Measurements from ENCODE around the gene NAT14.

Gene NAT14

DNA sequence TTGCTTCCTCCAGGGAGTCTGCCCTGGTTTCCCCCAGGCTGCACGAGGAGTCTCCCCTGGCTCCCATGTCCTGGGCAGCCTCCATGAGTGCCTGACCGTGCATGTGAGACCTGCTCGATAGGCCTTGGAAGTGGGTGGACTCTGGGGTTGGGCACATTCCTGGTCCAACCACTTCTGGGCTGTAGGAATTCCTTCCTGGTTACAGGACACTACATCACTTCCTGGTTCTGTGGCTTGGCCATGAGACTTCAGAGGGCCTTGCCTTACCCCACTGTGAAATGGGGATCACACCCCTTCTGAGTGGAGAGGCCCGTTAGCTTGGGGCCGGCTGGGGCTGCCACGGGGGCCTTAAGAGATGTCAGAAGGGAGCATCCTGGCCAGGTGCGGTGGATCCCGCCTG, 12.5 kb upstream of the NAT14 start:
- DNase-seq, result no peak

DNA sequence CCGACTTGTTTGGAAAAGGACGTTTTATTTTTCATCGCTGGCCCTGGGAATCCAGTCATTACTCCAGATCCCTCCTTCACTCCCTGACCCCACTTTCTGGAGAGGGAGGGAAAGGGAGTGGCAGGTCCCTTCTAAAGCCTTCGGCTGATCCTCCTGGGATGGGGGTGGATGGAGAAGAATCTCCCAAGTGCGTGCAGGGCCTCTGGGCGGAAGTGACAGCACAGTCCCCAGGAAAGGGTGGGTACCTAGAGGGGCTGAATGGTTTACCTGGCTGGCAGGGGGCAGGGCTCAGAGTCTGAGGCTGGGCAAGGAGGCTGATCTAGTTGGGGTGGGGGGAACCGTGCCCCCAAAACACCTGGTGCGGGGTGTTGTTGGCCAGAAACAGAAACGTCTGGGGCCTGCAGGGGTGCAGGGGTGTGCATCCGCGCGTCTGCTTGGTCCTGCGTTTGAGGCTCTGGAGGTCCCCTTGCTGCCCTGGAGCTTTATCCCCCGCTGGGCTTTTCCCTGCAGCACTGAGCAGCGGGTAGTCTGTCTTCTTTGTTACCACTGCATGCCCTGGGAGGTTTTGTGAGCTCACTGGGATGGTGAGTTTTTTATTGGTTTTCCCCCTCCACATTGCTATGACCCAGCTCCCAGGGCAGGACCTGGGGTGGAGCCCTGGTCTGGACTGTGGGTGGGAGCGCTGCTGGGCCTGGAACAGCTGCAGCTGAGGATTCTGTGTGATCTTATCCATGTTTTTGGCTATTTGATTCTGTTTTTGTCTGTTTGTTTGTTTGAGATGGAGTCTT, 11.6 kb upstream of the NAT14 start:
- DNase-seq, result no peak

DNA sequence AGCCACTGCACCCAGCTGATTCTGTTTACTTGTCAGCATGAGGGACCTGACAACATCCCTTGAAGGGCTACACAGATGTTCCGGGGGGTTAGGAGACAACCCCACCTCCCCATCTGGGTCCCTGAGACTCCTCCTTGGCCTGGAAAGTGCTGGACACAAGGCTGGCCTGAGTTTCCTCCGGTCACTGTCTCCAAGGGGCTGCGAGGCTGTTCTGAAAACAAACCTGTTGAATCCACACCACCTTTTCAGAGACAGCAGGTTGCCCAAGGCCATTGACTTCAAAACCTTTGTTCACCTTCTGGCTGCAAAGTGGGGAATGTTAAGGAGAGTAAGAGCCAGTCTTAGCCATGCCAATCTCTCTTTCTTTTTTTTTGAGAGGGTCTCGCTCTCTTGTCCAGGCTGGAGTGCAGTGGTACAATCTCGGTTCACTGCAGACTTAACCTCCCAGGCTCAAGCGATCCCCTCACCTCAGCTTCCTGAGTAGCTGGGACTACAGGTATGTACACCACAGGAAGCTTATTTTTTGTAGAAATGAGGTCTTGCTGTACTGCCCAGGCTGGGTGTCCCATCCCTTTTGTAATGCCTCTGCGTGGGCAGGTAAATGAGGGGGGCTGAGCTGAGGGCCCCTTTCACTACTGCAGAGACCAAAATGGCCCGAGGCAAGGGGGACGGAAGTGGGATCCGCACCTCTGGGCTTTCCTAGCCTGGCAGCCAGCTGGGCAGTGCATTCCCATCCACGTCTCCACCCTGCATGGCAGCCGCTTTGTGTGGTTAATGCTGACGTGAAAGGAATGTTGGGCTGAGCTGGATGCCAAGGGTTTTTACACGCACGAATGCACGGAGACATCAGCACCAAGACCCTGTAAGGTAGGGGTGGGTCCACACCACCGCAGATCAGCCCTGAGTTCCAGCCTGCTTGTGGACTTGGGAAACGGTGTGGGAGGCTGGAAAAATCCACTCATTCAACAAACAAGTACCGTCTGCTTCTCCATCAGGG, 10.4 kb upstream of the NAT14 start:
- DNase-seq, result no peak

DNA sequence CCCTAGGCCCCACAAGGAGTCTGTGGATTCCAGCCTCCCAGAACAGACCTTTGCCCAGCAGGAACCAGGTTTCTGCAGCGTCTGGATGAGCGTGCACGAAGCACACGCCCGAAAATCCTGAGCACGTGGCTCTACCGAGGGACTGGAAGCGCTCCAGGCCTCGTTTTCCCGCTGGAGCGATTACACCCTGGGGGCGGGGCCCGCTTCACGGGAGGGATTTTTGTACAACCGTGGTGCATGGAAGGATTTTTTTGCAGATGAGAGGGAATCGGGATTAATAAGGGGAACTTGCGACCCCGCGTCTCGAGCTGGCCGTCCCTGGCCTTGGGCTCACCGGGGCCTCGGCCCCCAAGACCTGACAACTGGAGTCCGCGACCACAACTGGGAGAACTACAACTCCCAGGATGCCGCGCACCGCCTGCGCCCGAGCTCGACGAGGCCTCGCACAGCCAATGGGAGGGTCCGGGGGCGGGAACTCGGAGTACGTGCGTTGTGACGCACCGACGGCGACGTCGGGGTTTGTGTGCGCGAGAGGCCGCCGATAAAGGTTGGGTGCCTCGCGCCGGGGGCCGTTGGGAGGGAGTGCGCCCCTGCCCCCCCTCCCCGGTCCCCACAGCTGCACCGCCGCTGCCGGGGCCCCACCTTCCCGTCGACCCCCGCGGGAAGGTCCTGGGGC, 8.8 kb upstream of the NAT14 start, which contains the start of gene ZNF628:
TSS of gene ZNF628 (plus strand) at position 518 of the 676 bp plus-strand sequence. CDS start 3,294 bp downstream, outside the sequence.
- peak; percentile 97 to 98 for DNase-seq

DNA sequence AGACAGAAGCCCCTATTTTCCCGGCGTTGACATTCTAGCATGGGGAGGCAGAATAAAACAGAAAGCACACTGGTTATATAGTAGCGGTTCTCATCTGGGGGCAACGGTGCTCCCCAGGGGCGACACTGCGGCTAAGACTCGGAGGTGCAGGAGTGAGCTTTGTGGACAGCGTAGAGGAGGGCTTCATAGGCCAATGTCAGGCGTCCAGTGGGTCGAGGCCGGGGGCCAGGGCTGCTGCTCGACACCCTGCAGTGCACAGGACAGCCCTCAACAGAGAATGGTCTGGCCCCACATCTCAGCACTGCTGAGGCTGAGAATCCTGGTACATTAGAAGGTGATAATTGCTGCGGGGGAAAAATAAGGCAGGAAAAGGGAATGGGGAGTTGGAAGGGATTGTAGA, 7.1 kb upstream of the NAT14 start:
- no peak for DNase-seq

DNA sequence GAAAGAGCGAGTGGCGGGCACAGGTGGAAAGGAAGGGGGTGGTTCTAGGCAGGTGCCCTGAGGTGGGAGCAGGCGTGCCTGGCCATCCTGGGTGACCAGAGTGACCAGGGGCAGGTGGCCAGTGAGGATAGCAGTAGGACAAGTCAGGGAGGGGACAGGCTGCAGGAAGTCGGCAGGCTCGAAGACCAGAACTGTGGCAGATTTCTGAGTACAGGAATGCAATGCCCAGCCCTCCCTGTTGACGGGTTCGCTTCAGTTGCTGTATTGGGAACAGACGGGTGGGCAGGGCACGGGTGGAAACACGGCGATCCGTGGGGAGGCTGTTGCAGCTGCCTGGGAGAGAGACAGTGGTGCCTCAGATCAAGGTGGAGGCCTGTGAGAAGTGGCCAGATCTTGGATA, 6.6 kb upstream of the NAT14 start:
- no peak for DNase-seq

DNA sequence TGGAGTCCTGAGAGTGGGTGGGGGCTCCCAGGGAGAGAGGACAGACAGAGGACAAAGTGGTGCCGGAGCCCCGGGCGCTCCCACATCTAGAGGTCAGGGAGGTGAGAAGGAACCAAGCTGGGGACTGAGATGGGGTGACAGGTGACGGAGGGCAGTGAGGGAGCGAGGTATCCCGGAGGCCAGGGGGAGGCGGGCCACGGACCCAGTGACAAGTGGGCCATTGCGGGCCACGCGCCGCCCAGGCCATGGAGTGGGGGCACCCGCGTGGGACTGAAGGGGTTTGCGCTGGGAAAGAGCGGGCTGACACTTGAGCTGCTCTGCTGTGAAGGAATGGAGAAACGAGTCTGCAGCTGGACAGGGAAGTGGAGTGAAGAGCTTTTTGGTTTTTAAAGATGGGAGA, 5.9 kb upstream of the NAT14 start:
- DNase-seq, result no peak

DNA sequence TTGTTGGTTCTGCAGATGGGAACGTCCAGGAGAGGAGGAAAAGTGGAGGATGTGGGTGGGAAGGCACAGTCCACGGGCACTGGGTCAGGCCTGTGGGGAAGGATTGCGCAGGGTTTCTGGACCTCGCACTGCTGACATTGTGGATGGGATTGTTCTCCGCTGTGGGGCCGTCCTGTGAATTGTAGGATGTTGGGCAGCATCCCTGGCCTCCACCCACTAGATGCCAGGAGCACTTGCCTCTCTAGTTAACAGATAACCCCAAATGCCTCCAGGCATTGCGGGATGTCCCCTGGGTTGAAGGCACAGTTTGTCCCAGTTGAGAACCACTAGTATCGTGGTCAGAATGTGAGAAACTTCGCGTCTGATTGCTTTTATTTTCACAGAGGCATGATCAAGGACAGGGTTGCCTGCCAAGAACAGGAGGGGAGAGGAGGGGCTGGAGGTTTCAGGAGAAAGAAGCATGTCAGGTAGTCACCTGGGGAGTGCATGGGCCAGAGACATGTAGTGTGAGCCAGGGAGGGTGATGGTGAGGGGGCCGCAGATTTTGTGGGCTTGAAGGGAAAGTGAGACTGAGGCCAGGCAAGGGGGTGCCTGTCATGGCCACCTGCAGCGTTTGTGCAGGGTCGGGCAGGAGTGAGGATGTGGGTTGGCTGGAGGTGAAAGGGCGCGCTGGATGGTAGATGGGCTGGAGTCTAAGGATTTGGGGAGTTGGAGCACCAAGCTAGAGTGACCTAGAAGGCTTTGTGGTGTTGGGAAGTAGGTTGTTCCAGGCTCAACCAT, 5.3 kb upstream of the NAT14 start:
- DNase-seq, result no peak

DNA sequence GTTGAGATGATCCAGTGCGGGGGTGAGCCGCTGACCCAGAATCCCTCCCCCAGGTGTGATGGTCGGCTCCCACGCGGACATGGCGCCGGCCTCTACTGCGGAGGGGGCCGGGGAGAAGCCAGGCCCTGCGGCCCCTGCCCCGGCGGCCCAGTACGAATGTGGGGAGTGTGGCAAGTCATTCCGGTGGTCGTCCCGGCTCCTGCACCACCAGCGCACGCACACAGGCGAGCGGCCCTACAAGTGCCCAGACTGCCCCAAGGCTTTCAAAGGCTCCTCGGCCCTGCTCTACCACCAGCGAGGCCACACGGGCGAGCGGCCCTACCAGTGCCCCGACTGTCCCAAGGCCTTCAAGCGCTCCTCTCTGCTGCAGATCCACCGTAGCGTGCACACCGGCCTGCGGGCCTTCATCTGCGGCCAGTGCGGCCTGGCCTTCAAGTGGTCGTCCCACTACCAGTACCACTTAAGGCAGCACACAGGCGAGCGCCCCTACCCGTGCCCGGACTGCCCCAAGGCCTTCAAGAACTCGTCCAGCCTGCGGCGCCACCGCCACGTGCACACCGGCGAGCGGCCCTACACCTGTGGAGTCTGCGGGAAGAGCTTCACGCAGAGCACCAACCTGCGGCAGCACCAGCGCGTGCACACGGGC, 3.7 kb upstream of the NAT14 start:
- no peak for DNase-seq

DNA sequence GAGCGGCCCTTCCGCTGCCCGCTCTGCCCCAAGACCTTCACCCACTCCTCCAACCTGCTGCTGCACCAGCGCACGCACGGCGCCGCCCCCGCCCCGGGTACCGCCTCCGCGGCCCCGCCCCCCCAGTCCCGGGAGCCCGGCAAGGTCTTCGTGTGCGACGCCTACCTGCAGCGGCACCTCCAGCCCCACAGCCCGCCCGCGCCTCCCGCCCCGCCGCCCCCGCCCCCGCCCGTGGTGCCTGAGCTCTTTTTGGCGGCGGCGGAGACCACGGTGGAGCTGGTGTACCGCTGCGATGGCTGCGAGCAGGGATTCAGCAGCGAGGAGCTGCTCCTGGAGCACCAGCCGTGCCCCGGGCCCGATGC, 3.2 kb upstream of the NAT14 start:
- no peak for DNase-seq

DNA sequence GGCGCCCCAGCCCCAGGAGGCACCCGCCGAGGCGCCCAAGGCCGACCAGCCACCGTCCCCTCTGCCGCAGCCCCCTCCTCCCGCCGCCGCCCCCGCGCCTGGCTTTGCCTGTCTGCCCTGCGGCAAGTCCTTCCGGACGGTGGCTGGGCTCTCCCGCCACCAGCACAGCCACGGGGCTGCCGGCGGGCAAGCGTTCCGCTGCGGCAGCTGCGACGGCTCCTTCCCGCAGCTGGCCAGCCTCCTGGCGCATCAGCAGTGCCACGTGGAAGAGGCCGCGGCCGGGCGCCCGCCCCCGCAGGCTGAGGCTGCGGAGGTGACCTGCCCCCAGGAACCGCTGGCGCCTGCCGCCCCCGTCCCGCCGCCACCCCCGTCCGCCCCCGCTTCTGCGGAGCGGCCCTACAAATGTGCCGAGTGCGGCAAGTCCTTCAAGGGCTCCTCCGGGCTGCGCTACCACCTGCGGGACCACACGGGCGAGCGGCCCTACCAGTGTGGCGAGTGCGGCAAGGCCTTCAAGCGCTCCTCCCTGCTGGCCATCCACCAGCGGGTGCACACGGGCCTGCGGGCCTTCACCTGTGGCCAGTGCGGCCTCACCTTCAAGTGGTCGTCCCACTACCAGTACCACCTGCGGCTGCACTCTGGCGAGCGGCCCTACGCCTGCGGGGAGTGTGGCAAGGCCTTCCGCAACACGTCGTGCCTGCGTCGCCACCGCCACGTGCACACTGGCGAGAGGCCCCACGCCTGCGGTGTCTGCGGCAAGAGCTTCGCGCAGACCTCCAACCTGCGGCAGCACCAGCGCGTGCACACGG, 2.6 kb upstream of the NAT14 start:
- DNase-seq, result no peak

DNA sequence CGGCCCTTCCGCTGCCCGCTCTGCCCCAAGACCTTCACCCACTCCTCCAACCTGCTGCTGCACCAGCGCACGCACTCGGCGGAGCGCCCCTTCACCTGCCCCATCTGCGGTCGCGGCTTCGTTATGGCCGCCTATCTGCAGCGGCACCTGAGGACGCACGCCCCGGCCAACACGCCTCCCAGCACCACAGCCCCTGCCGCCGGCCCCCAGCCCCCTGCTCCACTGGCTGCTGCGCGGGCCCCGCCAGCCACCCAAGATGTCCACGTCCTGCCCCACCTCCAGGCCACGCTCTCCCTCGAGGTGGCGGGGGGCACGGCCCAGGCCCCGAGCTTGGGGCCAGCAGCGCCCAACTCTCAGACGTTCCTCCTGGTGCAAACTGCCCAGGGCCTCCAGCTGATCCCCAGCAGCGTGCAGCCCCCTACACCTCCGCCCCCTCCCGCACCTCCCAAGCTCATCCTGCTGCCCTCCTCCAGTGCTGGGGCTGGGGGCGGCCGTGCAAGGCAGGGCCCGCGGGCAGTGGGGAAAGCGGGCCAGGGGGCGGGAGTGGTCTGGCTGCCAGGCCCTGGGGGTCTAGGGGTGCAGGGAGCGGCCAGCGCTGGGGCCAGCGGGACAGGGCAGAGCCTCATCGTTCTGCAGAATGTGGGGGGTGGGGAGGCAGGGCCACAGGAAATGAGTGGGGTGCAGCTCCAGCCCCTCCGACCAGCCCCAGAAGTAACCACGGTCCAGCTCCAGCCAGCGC, 1.9 kb upstream of the NAT14 start:
- DNase-seq, result no peak

DNA sequence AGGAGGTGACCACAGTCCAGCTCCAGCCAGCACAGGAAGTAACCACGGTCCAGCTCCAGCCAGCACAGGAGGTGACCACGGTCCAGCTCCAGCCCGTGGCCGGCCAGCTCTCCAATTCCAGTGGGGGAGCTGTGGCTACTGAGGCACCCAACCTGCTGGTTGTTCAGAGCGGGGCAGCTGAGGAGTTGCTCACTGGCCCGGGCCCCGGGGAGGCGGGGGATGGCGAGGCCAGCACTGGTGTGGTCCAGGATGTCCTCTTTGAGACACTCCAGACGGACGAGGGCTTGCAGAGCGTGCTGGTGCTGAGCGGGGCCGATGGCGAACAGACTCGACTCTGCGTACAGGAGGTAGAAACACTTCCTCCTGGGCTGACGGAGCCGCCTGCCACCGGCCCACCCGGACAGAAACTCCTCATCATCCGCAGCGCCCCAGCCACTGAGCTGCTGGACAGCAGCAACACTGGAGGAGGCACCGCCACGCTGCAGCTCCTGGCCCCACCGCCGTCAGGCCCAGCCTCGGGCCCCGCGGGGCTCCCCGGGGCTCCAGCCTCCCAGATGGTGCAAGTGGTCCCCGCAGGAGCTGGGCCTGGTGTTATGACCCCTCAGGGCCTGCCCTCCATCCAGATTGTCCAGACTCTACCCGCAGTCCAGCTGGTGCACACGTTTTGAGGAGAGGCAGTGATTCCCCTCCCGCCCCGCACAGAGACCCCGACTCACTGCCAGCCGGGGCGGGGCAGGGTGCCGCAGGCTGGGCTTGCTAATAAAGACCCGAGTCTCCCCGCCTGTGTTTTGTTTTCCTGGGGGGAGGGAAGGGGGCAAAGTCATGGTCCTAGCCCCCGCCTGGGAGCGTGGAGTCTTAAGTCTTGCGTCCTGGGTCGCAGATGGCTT, 1.0 kb upstream of the NAT14 start:
- DNase-seq, result no peak

DNA sequence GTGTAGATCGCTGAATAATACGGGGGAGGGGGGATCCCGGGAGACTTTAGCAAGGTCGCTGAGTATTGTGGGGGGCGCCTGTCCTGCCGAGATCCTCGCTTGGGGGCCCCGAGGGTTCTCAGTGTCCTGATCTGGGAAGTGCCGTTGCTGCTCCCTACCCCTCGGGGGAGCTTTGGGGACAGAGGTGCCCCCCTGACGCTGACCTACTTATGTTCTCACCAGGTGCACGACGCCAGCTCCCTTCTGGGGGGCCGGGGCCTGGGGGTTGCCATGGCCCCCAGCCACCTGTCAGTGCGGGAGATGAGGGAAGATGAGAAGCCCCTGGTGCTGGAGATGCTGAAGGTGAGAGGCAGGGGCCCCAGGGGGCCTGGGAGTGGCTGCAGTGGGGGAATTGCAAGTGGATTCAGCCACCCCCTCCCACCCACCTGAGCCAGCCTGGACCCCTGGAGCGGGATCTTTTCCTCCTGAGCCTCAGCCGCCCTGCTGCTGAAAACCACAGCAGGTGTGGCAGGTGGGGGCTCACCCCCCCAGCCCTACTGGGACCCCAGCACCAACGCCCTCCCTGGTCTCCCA, 537 bp downstream of the NAT14 start:
- DNase-seq, result peak in 1 of 2 donors; percentile 18

DNA sequence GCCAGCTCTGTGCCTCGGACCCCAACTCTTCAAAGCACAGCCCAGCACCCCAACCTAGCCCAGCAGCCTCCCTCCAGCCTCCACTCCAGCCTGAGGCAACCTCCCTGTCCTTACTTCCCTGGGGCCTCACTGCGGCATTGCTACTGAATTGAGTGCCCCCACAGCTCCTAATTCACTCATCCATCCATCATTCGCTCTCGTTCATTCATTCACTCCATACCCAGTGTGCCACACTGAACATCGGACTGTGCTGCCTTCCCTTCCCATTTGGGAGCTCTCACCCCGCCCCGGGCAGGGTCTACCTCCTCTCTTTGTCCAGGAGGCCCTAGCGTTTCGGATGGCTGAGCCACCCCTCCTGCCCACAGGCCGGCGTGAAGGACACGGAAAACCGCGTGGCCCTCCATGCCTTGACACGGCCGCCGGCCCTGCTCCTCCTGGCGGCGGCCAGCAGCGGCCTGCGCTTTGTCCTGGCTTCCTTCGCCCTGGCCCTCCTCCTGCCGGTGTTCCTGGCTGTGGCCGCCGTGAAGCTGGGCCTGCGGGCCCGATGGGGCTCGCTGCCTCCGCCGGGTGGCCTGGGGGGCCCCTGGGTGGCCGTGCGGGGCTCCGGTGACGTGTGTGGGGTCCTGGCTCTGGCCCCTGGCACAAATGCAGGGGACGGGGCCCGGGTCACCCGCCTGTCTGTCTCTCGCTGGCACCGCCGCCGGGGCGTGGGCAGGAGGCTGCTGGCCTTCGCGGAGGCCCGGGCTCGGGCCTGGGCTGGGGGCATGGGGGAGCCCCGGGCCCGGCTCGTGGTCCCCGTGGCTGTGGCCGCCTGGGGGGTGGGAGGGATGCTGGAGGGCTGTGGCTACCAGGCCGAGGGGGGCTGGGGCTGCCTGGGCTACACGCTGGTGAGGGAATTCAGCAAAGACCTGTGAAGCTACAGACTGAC, 1.3 kb downstream of the NAT14 start:
- DNase-seq, result no peak

DNA sequence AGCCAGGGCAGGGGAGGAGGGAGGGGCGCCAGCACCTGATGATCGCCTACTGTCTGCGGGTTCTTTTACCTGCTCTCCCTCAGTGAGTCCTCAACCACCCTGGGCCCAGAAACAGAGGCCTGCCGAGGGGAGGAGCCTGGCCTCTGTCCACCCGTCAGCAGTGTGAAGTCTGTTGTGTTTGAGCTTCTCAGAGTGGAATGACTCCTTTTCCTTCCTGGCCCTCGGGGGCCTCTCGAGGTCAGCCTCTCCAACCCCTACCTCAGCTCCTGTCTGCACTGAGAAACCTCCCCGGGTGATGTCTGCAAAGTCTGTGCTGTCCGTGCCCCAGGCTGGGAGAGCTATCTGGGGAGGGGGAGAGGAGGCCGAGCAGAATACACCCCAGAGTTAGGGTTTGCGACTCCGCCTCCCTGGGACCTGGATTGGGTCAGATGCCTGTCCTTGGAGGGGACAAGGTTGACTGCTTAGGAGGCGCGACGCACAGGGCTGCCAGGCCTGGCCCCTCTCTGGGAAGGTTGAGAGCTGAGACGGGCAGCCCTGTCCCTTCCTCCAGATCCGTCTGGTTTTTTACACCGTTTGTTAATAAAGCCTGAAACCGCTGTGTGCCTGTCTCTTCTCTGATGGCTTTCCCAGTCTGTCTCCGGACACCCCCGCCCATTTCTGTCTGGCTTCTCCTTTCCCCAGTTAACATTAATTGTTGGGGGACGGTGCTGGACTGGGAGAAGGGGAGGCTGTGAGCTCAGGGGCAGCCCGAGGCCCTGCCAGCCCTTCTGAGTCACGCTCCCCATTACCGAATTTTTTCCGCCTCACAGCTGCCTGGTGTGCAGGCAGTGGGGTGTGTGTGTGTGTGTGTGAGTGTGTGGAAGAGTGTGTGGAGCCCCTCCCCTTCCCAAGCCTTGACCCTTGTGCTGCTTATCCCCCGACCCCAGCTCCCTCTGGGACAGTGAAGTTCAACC, 2.3 kb downstream of the NAT14 start:
- no peak for DNase-seq
